GM12891 (cell line): ENCODE data around the gene NRP1.
"Not testable (repeated sequence)": the region's sequence is repeated elsewhere in the genome, so short reads cannot be mapped to it uniquely, and the experiment has no call there.

Experiments
- DNase-seq: peaks from one replicate; pipeline ENCODE4 v3.0.0; 2011; ENCODE audit warnings: low spot score; ENCODE audit not compliant: insufficient read length
- FAIRE-seq: peaks from 2 replicates; lab custom pipeline; 2011; peaks lifted over from hg19 to GRCh38; lab: Jason Lieb, UNC
- PAX5 ChIP-seq: IDR thresholded peaks from 2 replicates; pipeline ENCODE4 v1.6.1; 2011; ENCODE audit warnings: low read length, moderate library complexity, mild to moderate bottlenecking; ENCODE audit not compliant: insufficient read depth, severe bottlenecking
- POLR2A ChIP-seq: IDR thresholded peaks from 2 replicates; pipeline ENCODE4 v1.6.1; 2011; ENCODE audit warnings: low read depth, low read length, control low read depth
- POLR2AphosphoS5 ChIP-seq: IDR thresholded peaks from 2 replicates; pipeline ENCODE4 v1.6.1; 2011; ENCODE audit warnings: low read depth, low read length, control low read depth
- POU2F2 ChIP-seq: IDR thresholded peaks from 2 replicates; pipeline ENCODE4 v1.6.1; 2011; ENCODE audit warnings: low read depth, mild to moderate bottlenecking, control low read depth, low read length, moderate library complexity
- SPI1 ChIP-seq: IDR thresholded peaks from 2 replicates; pipeline ENCODE4 v1.6.1; 2011; ENCODE audit warnings: low read depth, low read length, control low read depth
- TAF1 ChIP-seq: IDR thresholded peaks from 2 replicates; pipeline ENCODE4 v1.6.1; 2011; ENCODE audit warnings: low read depth, low read length, control low read depth

Gene NRP1

DNA sequence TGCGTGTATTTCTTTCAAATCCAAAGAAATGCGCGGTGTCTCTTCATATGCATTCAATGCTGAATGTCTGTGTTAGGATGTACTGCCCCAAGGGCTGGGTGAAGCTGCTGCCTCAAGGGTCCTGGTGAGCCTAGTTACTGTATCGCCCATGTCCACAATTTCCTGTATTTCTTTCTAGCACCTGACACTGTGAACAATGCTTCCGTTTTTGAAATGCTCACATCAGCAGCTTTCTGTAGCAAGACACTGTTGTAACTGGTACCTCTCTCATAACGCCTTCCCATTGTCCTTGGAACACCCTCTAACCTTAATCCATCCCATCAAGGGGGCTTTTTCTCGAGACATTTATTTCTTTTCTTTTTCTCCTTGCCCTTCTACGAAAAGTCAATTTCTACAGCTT, 25.1 kb downstream of the NRP1 start:
- FAIRE-seq = no peak
- TF ChIP-seq POLR2A (no peak), TAF1 (no peak), POU2F2 (no peak), SPI1 (no peak), PAX5 (no peak), POLR2AphosphoS5 (no peak)
- no peak for DNase-seq

DNA sequence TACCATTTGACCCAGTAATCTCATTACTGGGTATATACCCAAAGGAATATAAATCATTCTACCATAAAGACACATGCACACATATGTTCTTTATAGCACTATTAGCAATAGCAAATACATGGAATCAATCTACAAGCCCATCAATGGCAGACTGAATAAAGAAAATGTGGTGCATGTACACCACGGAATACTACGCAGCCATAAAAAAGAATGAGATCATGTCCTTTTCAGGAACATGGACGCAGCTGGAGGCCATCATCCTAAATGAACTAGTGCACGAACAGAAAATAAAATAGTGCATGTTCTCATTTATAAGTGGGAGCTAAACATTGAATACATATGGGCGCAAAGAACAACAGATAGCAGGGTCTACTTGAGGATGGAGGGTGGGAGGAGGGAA, 26.6 kb downstream of the NRP1 start:
- no peak for FAIRE-seq
- no peak for TF ChIP-seq SPI1
- TF ChIP-seq TAF1 = no peak
- DNase-seq = no peak

DNA sequence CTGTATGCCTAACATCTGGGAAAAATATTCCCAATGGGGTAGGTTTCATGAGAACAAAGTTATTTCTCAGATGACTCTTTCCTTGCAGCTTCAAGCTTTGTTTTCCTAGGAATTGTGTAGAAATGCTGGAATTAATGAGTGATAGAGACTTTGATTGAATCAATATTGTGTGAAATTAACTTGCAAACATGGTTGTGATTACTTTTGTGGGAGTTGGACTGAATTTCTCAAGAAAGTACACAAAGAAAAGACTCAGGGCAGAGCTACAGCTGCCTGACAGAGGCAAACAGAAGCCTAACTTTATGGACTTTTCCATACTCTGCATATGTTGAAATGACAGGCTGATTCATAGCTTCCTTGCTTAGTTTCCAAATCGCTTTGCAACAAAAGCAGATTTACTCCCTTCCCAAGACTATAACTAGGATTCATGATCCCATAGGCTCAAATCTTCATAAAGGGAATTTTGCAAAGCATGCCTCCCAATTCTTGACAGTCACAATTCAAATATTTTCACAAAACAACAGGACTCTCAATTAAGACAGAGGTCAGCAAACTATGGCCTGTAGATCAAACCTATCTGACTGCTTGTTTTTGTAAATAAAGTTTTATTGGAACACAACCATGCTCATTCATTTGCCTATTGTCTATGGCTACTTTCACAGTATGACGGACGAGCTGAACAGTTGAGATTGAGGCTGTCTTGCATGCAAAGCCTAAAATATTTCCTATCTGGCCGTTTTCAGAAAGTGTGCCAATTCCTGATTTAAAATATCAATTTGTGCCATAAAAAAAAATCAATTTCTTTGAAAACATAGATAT, 27.6 kb downstream of the NRP1 start:
- TF ChIP-seq SPI1 = no peak
- TF ChIP-seq POLR2A = no peak
- TF ChIP-seq POU2F2 = no peak
- no peak for TF ChIP-seq POLR2AphosphoS5
- no peak for TF ChIP-seq PAX5
- no peak for TF ChIP-seq TAF1
- no peak for DNase-seq
- no peak for FAIRE-seq

DNA sequence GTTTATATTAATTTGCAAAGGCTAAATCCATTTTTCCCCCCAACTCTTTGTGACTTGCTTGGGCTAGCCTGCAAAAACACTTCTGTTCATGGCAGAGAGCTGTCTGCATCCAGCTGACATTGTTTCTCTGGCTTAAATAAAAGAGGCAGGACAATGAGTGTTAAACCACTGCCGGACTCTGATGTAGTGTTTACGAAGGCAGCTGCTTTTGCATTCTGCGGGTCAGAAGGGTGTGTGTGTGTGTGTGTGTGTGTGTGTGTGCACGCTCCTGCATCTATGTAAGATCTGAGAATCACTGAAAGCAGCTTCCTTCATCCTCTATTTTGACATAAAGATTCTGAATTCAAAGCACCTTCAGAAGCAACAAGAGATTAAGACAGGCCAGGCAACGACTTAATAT, 28.3 kb downstream of the NRP1 start:
- FAIRE-seq = no peak
- no peak for DNase-seq
- TF ChIP-seq PAX5 (no peak), POLR2AphosphoS5 (no peak), TAF1 (no peak), SPI1 (no peak), POLR2A (no peak), POU2F2 (no peak)

DNA sequence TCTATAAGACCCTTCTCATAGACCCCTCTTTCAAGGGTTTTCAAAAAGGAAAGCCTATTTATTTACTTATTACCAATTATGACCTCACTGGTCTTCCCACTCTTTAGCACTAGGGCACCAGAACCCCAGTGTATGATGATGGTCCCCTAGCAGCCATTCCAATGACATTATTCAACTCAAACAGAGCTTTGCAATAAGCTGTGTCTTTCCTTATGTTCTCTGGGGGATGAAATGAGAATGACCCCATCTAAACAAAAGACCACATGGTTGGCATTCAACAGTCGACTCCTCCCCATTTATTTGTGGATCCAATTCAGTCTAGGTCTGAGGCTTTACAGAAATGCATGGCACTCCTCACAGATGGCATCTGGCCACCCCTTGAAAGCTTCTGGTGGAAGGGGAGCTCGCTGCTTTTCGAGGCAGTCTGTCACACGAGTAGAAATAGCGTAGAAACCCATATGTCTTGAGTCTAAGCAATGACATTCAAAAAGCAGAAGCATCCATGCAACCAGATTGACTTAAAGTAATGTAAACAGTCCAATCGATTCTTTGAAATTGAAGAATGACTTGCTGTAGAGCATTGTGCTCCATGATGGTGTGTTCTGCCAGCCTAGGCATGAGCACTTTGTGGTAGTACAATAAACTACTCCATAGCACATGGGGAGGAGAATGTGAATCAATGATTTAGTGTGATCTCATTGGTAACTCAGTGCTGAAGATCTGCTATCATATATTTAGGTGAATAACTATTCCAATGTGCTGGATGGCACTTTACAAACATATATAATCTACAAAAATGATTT, 29.8 kb downstream of the NRP1 start:
- FAIRE-seq = no peak
- no peak for TF ChIP-seq POLR2A
- no peak for TF ChIP-seq TAF1
- no peak for TF ChIP-seq PAX5
- TF ChIP-seq POLR2AphosphoS5 = no peak
- no peak for TF ChIP-seq POU2F2
- TF ChIP-seq SPI1 = no peak

DNA sequence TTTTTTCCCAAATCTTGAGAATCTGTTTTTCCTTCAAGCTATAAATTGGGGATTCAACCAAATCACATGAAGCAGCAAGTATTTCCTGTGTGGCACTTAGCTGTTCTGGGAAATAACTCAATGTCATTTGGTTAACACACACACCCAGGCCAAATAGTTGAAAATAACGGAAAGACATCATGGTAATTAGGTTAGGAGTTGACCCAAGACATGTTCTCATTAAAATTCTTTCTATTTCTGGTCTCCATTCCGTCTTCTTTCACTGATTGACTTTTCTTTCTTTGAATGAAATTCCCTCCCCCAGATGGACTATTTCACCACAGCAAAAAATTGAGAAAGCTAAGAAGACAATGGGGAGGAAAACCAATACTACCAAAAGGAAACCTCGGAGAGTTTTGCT, 30.5 kb downstream of the NRP1 start:
- DNase-seq (no peak), FAIRE-seq (no peak)
- TF ChIP-seq TAF1 (no peak), POLR2AphosphoS5 (no peak), POLR2A (no peak), POU2F2 (no peak), SPI1 (no peak), PAX5 (no peak)

More for the DNA sequence above, 29.8 kb downstream of the NRP1 start:
- DNase-seq = no peak

DNA sequence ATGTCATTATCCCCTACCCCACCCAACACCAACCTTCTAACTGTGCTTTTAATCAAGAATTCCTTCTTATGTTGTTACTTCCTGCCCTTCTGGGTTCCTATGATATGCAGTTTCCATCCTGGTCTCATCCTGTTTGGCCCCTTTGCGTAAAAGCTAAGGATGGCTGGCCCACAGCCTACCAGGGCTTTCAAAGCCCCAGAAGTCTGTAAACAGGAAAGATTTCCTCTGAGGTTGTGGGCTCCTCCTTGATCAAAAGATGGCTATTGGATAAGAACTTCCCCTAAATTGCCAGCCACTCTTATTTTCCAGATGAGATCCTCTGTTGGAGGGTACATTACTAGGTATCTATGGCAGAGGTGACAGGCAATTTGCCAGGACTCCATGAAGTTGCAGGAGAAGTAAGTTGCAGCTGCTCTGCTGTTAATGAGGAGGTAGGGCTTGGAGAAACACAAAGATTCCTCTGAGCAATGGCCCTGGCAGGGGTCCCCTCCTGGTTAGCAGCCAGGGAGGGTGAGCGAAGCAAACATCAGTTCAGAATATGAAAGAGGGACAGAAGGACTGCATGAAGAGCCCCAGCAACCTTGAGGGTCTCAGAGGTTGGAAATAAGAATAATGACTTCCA, 32.1 kb downstream of the NRP1 start:
- no peak for DNase-seq
- TF ChIP-seq POLR2AphosphoS5 (no peak), POU2F2 (no peak), PAX5 (no peak), TAF1 (no peak), POLR2A (no peak), SPI1 (no peak)
- FAIRE-seq = no peak

DNA sequence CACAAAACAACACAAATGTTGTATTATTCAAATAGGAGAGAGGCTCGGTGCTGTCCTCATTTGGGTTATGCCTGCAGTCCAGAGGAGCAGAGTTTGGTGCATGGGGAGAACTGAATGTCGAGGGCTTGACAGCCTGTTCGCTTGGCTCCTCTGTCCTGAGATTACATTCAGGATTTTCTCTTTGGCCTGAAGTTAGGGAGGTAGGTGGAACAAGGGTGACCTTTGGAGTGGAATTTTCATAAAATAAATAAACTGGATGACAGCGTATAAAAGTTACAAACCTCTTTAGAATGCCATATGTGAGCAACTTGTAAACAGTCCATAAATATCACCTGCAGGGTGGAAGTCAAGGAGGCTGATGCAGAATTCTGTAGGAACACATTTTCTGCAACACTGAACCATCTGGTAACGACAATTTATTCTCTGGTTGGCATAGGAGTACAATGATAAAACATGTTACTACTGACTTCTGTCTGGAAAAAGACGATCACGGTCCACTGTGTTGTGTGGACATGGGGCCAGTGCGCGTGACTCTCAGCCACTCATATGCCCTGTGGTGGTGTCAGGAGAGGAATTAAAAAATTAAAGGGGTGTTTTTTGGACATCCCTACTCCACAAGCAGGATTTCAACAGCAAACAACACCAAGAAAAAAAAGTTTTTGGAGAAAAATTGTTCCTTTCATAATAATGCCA, 33.2 kb downstream of the NRP1 start:
- FAIRE-seq (no peak), DNase-seq (no peak)
- no peak for TF ChIP-seq SPI1
- TF ChIP-seq POLR2A = no peak
- no peak for TF ChIP-seq TAF1
- TF ChIP-seq POLR2AphosphoS5 = no peak
- TF ChIP-seq PAX5 = no peak
- TF ChIP-seq POU2F2 = no peak

DNA sequence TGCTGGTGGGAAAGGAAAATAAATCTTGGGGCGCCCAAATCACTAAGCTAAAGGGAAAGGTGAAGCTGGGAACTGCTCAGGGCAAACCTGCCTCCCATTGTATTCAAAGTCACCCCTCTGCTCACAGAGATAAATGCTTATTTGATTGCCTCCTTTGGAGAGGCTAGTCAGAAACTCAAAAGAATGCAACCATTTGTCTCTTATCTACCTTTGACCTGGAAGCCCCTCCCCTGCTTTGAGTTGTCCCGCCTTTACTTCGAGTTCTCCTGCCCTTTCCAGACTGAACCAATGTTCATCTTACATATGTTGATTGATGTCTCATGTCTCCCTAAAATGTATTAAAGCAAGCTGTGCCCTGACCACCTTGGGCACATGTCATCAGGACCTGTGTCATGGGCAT, 33.9 kb downstream of the NRP1 start:
- not testable (repeated sequence) for FAIRE-seq, DNase-seq
